Measurements from ENCODE around the gene REXO4.

DNA sequence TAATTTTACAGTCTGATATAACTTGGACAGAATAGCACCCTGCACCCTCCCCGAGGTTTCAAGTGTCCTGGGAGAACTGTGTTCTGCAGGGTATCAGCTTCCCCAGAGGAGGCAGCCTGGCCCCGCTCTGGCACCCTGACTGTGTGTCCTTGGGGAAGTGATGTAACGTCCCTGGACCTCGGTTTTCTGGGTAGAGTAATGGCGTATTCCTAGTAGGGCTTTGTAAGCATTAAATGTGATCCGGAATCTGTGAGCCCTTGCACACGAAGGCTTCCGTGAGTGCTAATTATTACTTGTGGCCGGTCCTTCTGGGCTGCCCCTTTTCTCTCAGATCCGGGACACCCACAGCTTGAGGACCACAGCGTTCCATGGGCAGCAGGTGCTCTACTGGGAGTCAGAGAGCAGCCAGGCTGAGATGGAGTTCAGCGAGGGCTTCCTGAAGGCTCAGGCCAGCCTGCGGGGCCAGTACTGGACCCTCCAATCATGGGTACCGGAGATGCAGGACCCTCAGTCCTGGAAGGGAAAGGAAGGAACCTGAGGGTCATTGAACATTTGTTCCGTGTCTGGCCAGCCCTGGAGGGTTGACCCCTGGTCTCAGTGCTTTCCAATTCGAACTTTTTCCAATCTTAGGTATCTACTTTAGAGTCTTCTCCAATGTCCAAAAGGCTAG, 41.0 kb upstream of the REXO4 start:
- TF ChIP-seq, protein P1, sequence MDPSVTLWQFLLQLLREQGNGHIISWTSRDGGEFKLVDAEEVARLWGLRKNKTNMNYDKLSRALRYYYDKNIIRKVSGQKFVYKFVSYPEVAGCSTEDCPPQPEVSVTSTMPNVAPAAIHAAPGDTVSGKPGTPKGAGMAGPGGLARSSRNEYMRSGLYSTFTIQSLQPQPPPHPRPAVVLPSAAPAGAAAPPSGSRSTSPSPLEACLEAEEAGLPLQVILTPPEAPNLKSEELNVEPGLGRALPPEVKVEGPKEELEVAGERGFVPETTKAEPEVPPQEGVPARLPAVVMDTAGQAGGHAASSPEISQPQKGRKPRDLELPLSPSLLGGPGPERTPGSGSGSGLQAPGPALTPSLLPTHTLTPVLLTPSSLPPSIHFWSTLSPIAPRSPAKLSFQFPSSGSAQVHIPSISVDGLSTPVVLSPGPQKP (IDR thresholded peaks at IDR 0.05; ENCODE audit: borderline replicate concordance, low read depth, low read length): no peak
- TF ChIP-seq, protein P2, sequence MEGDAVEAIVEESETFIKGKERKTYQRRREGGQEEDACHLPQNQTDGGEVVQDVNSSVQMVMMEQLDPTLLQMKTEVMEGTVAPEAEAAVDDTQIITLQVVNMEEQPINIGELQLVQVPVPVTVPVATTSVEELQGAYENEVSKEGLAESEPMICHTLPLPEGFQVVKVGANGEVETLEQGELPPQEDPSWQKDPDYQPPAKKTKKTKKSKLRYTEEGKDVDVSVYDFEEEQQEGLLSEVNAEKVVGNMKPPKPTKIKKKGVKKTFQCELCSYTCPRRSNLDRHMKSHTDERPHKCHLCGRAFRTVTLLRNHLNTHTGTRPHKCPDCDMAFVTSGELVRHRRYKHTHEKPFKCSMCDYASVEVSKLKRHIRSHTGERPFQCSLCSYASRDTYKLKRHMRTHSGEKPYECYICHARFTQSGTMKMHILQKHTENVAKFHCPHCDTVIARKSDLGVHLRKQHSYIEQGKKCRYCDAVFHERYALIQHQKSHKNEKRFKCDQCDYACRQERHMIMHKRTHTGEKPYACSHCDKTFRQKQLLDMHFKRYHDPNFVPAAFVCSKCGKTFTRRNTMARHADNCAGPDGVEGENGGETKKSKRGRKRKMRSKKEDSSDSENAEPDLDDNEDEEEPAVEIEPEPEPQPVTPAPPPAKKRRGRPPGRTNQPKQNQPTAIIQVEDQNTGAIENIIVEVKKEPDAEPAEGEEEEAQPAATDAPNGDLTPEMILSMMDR (conservative IDR thresholded peaks at IDR 0.05; ENCODE audit: low read depth, low read length): no peak
- TF ChIP-seq CEBPB (IDR thresholded peaks at IDR 0.05; ENCODE audit: low read depth, low read length) (no peak), POLR2A (IDR thresholded peaks at IDR 0.05; ENCODE audit: low read depth, low read length) (no peak), FOS (IDR thresholded peaks at IDR 0.05; ENCODE audit: low read depth, low read length) (no peak), BHLHE40 (IDR thresholded peaks at IDR 0.05; ENCODE audit: low read depth, low read length) (no peak), RAD21 (IDR thresholded peaks at IDR 0.05; ENCODE audit: low read length) (no peak), MAFK (IDR thresholded peaks at IDR 0.05; ENCODE audit: low read depth, low read length) (no peak), RFX5 (IDR thresholded peaks at IDR 0.05; ENCODE audit: low read depth, low read length) (no peak), CHD1 (IDR thresholded peaks at IDR 0.05; ENCODE audit: low read depth, low read length) (no peak), MXI1 (IDR thresholded peaks at IDR 0.05; ENCODE audit: borderline replicate concordance, low read depth, low read length) (no peak), RCOR1 (IDR thresholded peaks at IDR 0.05; ENCODE audit: insufficient replicate concordance, low read length) (no peak)
- TF ChIP-seq, protein P3, sequence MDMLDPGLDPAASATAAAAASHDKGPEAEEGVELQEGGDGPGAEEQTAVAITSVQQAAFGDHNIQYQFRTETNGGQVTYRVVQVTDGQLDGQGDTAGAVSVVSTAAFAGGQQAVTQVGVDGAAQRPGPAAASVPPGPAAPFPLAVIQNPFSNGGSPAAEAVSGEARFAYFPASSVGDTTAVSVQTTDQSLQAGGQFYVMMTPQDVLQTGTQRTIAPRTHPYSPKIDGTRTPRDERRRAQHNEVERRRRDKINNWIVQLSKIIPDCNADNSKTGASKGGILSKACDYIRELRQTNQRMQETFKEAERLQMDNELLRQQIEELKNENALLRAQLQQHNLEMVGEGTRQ (IDR thresholded peaks at IDR 0.05; ENCODE audit: low read depth, low read length): no peak
